WTC11 (cell line): ENCODE measurements around the gene WWOX.

Source experiments
- CTCF ChIP-seq: fragments of 200-600 bp; IDR thresholded peaks from 2 replicates; pipeline ENCODE4 v1.8.0; 2022; ENCODE audit warnings: antibody characterized with exemption
- FOXP4 ChIP-seq: sonication (generic); formaldehyde crosslinking; IDR thresholded peaks from 2 replicates; pipeline ENCODE4 v1.8.0; 2022; ENCODE audit warnings: mild to moderate bottlenecking, missing genetic modification reagents
- JUN ChIP-seq: sonication (generic); formaldehyde crosslinking; IDR thresholded peaks from 2 replicates; pipeline ENCODE4 v1.8.0; 2023; ENCODE audit warnings: mild to moderate bottlenecking, missing genetic modification reagents
- KAT7 ChIP-seq: sonication (generic); formaldehyde crosslinking; IDR thresholded peaks from 2 replicates; pipeline ENCODE4 v1.8.1; 2023; ENCODE audit warnings: missing genetic modification reagents, mild to moderate bottlenecking, borderline replicate concordance
- MAX ChIP-seq: sonication (generic); formaldehyde crosslinking; IDR thresholded peaks from 2 replicates; pipeline ENCODE4 v1.8.0; 2022; ENCODE audit warnings: mild to moderate bottlenecking, missing genetic modification reagents
- NFE2L1 ChIP-seq: sonication (generic); formaldehyde crosslinking; IDR thresholded peaks from 2 replicates; pipeline ENCODE4 v1.8.1; 2023; ENCODE audit warnings: missing genetic modification reagents
- TEAD4 ChIP-seq: sonication (generic); formaldehyde crosslinking; IDR thresholded peaks from 2 replicates; pipeline ENCODE4 v1.8.0; 2022; ENCODE audit warnings: mild to moderate bottlenecking, missing genetic modification reagents
- USF2 ChIP-seq: sonication (generic); formaldehyde crosslinking; IDR thresholded peaks from 2 replicates; pipeline ENCODE4 v1.8.1; 2023; ENCODE audit warnings: mild to moderate bottlenecking, missing genetic modification reagents, moderate library complexity

GRCh38 chr16:78751601-78752000 lies 652.1 kb downstream of the WWOX start:
- TF ChIP-seq CTCF (no peak), FOXP4 (CRISPR knock-in tag) (no peak), JUN (no peak), TEAD4 (no peak), USF2 (no peak), NFE2L1 (CRISPR knock-in tag) (no peak), KAT7 (no peak), MAX (CRISPR knock-in tag) (no peak)
